Left lobe of liver (tissue), 2 donors: ENCODE measurements around the gene ATP6V0D1. TPM values are rescaled to one million over a fixed set of nuclear protein-coding genes. Genes with fewer than 3 reads are reported as not detected.

Experiments used
- ATAC-seq: fragments of 200-7000 bp; cut with Tn5 transposase; one replicate; pipeline ENCODE4 v1.9.1; 2020; ENCODE audit warnings: mild to moderate bottlenecking, moderate library complexity
- DNase-seq: peaks from one replicate; pipeline ENCODE4 v3.0.0-alpha.2; 2020; ENCODE audit warnings: low spot score
- total RNA-seq: library from RNA; stranded (reverse); gene quantifications from one replicate; pipeline ENCODE4 v1.2.1, GENCODE V29; 2021
- donor health status: DM: no; HTN: no; CAD: no; lungs with moderate emphysema.
- donor health status: DM: no; HTN: yes; CAD: no.

ATP6V0D1 gene
- total RNA-seq, 1 donor from 2014 or later: 48.2 TPM

DNA sequence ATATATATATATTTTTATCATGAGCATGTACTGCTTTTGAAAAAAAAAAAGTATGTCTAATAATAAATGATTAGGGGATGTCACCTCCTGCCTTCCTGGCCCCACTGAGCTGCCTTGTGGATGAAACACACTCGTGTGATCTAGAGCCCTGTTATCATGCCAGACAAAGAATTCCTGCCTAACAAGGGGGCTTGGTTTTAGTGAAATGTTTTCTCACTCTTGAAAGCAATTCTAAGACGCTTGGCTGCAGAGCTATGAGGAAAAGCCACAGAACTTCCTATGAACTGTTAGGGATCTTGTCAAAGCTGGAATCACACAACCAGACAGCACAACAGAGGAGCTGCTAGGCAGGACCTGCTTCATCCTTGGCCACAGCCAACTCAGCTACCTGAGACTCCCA is 68.7 kb downstream of the ATP6V0D1 start:
- ATAC-seq (no peak), DNase-seq (no peak)

DNA sequence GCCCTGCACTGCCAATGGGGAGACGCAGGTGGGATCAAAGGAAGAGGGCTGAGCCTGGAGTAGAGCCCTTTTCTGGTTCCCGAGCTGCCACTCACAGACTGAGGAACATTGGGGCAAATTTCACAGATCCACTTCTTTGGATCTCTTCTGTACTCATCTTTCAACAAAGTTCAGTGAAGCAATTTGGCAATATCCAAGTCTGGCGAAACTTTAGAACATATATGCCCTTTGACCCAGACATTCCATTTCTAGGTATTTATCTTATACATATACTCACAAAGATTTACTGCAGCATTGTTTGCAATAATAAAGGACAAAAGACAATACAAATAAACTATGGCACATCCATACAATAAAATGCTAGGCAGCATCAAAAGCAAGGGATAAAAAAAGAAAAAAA is 69.6 kb downstream of the ATP6V0D1 start:
- DNase-seq (no peak), ATAC-seq (no peak)

DNA sequence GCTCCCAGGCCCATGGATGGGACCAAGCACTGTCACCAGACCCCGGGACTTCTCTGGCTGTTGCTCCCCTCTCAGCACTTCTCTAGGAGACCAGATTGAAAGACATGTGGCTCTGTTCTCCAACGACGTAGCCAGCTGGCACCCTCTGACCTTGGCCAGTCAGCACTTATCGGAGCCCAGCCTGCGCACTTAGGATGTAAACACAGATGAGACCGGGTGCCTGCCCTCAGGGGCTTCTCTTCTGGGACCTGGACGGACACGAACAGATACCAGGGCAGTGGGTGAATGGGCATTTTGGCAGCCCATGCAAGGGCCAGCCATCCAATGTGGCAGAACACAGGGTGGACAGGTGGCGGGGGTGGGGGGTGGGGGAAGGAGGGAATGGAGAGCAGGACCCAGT is 71.3 kb downstream of the ATP6V0D1 start:
- ATAC-seq (no peak), DNase-seq (no peak)

DNA sequence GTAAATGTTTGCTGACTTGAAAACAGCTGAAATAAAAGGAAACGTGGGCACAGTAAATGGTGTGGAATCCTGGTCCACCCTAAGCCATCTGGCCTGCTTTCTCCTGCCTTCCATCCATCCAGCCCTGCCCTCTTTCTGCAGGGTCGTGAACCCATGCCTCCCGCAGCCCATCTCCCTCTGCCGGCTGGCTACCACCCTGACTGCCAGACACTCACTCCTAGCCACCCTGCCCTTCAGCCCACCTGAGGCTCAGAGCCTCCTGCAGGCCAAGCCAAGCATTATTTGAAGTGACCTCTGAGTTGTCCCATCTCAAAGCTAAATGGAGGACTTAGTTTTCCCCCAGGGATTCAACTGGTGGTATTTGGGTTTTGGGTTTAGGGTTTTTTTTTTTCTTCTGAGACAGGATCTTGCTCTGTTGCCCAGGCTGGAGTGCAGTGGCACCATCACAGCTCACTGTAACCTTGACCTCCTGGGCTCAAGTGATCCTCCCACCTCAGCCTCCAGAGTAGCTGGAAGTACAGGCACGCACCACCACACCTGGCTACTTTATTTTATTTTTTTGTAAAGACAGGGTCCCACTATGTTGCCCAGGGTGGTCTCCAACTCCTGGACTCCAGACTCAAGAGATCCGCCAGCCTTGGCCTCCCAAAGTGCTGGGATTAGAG is 73.0 kb downstream of the ATP6V0D1 start:
- DNase-seq (no peak), ATAC-seq (no peak)

DNA sequence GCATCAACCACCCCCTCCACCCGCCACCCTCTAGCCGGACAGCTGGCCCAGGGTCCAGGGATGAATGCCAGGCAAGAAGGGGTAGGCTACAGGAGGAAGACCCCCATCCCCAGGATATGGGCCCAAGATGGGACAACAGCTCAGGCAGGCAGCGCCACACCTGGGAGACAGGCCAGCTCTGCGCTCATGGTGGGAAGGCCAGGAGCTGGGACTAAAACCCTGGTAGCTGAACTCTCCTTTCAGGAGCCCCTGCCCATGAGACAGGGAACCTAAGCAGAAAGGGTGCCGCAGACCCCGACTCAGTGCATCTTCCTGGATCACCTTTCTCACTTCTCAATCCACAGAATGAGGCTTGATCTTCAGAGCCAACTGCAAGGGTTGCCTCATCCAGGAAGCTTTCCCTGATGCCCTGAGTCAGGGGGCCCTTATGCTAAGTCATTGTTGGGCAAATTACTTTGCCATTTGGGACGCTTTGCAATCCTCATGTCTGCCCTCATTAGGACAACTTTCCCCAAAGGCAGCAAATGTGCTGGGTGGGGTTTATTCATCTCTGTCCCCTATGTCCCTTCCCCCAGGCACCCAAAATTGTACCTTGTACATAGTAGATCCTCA is 73.7 kb downstream of the ATP6V0D1 start:
- ATAC-seq: no peak
- DNase-seq: no peak

DNA sequence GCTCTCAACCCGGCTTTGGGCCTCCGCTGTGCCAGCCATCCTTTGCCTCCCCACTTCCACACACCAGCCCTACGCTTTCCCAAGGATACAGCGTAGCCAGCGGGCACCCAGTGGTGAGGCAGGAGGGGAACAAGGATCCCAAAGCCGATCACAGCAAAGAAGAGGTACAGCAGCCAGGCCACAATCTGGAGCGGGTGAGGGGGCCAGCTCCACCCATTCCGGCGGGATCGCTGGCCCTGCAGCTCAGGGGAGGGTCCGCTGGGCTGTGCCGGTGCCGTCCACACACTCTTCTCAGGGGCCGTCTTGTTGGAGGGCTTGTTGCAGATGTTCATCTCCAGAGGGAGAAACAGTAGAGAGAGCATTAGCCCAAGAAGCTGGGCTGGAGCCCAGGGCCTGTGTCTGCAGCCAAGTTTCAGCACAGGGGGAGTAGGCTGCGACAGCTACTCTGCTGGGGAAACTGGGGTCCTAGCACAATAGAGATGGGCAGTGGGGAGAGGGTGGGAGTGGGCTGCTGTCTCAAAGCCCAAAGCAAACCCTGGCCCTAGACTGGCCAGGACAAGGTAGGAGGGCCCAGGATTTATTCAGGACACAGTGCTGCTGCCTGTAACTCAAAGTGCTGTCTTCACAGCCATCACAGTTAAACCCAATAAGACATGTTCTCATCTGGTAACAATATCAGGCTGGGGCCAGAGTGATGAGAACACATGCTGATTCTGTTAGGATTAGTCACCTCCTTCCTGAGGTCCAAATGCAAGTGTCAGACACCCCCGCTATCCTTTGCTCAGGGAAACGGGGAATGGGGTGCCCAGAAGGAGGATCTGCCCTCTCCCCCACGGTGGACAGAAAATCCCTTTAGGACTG is 74.6 kb downstream of the ATP6V0D1 start:
- DNase-seq (no peak), ATAC-seq (no peak)

DNA sequence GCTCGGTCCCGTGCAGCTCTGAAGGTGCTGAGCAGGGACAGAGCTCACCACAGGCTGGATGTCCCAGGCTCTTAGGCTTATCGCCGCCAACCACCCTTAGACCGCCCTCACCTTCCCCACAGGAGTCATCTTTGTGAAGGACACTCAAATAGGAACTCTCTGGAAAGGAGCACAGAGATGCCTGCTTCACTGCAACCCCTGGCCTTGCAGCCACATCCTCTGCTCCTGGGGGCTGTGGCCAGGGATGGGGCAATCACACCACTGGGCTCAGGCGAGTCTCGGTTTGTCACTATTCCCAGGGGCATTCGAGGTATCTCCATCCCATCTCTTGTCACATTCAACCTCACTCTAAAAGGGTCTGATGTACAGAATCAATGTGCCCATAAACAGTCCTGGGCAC is 75.6 kb downstream of the ATP6V0D1 start:
- DNase-seq: no peak
- ATAC-seq: no peak

DNA sequence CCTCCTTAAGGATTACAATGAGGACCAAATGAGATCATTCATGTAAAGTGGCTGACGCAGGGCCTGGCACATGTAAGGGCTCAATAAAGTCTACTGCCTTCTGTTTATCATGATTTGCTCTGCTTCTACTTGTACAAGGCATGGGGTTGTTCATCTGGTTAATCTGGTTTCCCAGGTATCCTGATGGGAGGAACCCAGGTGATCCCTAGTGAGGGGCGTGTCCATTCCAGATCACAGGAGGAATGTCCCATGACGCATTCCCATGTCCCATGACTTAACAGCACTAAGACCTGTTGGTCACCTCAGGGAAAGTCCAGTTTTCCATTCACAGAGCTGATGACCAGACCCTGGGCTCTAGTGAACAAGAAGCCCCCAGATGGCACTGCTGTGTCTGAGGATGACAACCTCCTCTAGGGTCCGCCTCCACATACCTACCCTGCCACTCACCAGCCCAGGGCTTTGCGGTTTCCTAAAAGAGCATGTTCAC is 76.2 kb downstream of the ATP6V0D1 start:
- ATAC-seq (peak; percentile 29), DNase-seq (no peak)

DNA sequence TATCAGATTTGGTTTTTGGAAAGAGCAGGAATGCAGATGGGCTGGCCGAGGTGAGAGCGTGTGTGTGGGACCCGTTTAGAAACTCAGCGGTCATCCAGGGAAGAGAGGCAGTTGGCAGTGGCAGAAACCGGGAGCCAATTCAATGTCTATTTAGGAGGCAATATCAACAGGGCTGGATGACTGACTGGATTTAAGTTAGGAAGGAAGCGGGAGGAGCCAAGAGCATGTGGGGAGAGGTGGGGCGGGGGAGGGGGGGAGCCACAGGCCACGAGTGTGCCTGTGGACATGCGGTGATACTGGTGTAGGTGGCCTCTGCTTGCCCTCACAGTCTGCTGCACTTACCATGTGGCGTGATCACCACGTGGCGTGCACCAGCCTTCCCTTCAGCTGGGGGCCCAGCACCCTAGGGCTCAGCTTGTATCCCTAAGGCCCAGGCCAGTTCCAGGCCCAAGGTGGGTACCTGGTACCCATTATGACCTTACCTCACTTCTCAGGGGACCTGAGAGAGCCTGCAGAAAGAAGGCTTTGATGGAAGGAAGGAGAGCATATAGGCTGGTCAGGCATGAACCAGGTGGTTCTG is 76.9 kb downstream of the ATP6V0D1 start:
- ATAC-seq (no peak), DNase-seq (no peak)

DNA sequence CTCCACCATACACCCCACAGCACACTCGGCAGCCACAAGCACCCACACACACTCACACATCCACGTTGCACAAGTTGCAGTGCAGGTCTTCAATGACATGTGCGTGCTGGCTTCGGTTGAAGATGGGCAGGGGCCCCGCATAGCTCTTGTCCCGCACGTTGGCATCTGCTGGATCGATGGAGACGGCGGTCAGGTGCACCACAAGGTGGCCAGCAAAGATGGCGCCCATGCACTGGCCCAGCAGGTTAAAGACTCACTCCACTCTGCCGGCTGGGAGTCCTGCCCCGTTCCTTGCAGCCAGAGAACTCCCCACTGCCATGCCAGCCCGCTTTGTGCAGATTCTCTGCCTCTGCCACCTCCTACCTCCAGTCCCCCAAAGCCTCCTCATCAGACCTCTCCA is 80.1 kb downstream of the ATP6V0D1 start:
- no peak for DNase-seq

DNA sequence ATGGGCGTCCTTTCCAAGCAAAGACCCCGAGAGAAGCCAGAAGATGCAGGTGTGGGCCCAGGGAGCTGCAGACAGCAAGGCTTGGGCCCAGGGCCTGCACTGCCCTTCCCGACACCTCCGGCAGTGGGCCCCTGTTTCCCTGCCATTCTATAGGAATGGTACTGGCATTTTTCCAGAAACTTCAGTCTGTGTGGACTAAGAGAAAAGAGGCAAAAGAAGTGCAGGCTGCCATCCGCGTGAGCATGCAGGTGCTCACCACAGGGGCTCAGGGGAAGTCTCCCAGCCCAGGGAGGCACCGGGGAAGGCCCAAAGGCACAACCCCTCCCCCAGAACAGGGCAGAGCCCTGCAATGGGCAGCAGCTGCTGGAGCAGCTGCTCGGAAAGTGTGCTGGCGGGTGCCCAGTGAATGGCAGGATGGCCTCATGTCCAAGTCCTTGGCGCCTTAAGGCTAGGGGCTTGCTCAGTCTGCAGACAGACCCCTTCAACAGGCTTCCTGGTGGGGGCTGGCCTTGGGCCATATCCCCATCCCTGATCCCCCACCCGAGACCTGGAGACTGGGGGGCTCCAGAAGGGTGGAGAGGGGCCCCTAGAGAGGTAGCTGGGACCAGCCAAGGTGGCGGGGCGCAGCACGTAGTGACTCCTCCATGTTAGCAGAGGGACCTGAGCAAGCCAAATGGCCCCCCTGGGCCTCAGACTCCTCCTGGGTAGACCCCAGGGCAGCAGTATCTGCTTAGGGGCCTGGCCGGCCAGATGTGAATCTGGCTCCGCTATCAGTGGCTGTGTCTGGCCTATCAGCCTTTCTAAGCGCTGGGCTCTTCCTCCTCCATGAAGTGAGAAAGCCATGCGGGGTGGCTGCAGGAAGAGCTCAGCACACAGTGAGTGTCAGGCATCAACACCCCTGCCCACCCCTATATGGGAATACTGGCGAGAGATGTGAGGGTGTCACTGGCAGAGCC is 80.9 kb downstream of the ATP6V0D1 start:
- DNase-seq: no peak
- no peak for ATAC-seq

More for the DNA sequence above, 80.1 kb downstream of the ATP6V0D1 start:
- ATAC-seq: no peak

DNA sequence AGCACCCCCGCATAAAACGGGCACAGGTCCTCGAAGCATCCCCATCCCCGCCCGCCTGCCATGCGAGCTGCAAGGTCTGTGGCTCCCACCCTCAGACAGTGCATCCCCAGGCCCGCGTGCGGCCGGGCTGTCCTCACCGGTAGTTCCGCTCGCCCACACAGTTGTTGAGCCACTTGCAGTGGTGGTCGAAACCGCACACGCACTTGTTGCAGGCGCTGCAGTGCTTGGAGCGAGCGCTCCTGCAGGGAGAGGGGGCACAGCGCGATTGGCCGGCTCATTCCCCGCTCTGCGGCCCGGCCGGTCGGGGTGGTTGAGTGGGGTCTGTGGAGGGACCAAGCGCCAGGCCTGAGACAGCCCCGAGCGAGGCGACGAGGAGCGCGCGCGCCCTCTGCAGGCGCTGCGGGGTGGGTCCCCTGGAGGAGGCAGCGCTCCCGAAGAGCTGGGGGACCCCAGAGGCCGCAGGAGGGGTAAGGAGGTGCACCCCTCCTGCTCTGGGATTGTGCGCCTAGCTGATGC is 81.7 kb downstream of the ATP6V0D1 start:
- ATAC-seq (peak; percentile 56), DNase-seq (no peak)

DNA sequence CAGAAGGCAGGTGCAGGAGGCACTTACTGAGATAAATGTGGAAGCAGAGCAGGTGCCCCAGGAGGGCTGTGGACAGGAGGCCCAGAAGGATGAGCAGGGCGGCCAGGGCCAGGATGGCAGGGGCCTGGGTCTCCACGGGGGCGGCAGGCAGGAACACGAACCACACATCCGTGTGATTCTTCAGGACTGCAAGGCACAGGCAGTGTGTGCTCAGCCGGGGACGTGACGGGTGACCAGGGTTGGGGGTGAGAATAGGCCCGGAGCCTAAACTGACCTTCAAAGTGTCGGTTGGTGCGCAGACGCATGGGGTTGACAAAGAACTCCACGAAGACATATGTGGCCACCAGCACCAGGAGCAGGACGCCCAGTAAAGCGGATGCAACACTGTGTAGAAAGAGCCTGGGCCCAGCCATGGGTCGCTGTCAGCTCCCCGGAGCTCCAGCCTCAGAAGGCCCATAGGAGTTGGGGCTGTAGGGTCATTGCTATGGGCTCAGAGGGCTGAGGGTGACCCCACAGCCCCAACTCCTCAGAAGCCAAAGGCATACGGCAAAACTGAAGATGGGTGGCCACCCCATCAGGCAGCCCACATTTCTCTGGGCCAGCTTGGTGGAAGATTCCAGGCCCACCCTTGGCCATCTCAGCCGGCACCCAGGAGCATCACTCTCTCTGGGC is 82.3 kb downstream of the ATP6V0D1 start:
- DNase-seq (no peak), ATAC-seq (no peak)

DNA sequence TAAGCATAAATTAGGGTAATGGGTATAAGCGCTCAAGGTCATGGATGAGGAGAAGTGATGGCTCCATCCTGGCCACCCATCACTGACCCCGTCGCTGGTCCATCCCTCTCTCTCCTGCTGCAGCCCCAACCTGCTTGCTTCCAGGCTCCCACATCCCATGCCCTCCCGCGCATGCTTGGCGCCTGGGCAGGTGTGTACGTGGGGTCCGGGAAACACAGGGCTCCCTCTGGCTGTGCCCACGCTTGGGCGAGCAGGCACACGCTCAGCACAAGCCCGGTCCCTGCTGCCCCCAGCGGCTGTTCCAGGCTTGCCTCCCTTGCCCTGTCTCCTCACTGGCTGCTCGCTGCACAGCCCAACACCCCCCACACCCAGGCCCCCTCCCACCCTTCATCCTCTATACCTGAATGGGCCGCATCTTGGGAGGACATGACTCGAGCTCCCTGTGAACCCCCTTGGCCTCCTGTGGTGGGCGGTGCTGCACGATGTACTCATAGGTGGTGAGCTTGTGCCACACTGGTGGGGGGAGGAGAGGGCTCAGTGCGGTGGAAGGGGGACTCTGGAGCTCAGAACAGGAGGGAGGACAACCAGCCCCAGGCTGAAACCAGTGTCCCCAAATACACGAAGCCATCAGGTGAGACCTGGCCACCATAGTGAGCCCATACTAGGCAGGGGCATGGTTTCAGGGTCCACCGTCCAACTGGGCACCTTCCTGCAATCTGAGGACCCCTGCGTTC is 83.0 kb downstream of the ATP6V0D1 start:
- ATAC-seq: no peak
- no peak for DNase-seq

DNA sequence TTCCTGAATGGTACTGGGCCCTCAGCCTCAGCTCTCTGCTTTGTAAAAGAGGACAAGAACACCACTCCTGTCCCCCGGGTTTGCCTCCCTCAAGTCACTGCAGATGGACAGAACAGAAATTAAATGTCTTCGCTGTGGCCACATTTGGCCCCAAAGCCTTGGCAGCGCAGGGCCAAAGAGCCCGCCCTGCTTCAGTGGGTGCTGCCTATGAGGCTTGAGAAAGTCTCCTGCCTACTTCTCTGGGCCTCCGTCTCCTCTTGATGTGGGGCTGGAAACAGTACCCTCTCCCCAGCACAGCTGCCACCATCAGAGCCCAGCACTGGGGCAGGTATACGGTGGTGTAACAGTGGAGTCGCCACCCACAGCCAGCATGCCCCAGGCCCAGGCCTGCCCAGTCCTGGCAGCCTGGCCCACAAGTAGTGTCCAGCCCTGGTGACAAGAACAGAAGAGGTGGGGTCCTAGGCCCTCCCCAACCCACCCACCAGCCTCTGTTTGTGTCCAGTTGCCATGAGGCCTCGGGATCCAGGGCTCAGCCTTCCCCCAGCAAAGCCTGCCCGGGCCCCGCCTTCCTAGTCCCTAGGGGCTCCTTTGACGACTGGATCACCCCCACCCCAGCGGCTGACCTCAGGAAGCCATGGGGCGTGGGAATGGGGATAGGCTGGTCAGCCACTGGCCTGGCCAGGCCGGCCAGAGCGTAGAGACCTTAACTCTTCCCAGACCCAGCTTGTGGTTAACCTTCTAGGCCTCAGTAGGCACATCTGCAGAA is 83.7 kb downstream of the ATP6V0D1 start:
- ATAC-seq (no peak), DNase-seq (no peak)

DNA sequence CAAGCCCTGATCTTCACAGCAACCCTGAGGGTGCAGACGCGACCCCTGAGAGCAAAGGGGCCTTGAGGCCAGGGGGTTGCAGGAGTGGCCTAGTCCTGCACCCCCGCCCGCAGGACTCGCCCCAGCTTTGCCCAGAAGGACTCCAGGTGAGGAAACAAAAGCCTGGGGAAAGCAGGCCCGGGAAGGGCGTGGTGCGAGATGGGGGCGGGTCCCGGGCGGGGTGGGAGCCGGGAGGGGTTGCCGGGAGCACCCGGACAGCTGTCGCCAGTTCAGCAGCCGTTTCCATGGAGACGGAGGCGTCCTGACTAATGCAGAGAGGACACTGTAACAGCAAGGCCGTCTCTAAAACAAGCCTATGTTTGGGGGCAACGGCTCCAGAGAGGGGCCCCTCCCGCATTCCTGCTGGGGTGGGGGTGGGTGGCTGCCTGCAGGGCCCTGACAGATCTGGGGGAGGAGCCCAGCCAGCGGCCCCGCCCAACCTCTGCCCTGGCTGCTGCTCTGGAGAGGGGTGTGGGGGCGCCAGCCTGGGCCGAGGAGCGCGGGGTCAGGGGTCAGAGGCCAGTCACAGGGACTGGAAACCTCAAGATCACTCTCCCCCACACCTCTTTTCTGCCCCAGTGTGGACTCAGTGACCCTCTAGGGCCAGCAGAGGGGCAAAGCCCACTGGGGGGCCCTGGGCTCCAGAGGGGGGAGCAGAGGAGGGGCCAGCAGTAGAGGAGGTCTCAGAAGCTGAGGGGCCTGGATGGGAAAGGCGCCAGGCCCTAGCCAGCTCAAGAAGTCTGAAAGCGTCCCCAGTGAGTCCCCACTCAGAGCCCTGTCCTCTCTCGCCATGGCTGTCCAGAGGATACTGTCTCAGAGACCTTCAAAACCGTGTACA is 84.6 kb downstream of the ATP6V0D1 start:
- DNase-seq: no peak
- no peak for ATAC-seq
